SU-DHL-6 (cell line): ENCODE measurements around the gene ZKSCAN1.

ENCODE experiments used
- H2AFZ ChIP-seq: fragments of 200-600 bp; sonication (generic); 2 replicates; pipeline ENCODE4 v1.6.1; 2014; ENCODE audit warnings: low read depth, mild to moderate bottlenecking, moderate library complexity, mixed read lengths, antibody characterized with exemption, low read length; ENCODE audit not compliant: severe bottlenecking
- H3F3A ChIP-seq: fragments of 200-600 bp; shearing (Covaris generic); 2 replicates; pipeline ENCODE4 v1.6.0; 2016; ENCODE audit warnings: antibody characterized with exemption, mild to moderate bottlenecking; ENCODE audit not compliant: insufficient read depth
- H3K27ac ChIP-seq: fragments of 200-600 bp; sonication (generic); 2 replicates; pipeline ENCODE4 v1.5.1; 2016; ENCODE audit warnings: low read depth, mild to moderate bottlenecking, low read length, moderate library complexity, mixed read lengths
- H3K27me3 ChIP-seq: fragments of 200-600 bp; sonication (generic), shearing (Covaris generic); 2 replicates; pipeline ENCODE4 v1.6.0; 2014; ENCODE audit warnings: mild to moderate bottlenecking, low read length
- H3K36me3 ChIP-seq: fragments of 200-600 bp; sonication (generic); 2 replicates; pipeline ENCODE4 v1.6.1; 2014; ENCODE audit warnings: mild to moderate bottlenecking, low read length, mixed read lengths
- H3K4me2 ChIP-seq: fragments of 300-600, 200-600 bp; shearing (Covaris generic), sonication (generic); 2 replicates; pipeline ENCODE4 v1.6.0; 2014; ENCODE audit warnings: low read length, low read depth, mild to moderate bottlenecking; ENCODE audit not compliant: poor library complexity, severe bottlenecking
- H3K4me3 ChIP-seq: fragments of 200-600 bp; sonication (generic); 2 replicates; pipeline ENCODE4 v1.5.1; 2014; ENCODE audit warnings: antibody characterized with exemption, low read length, mild to moderate bottlenecking, mixed read lengths; ENCODE audit not compliant: insufficient read depth, poor library complexity, severe bottlenecking
- H3K79me2 ChIP-seq: fragments of 200-600 bp; sonication (generic); 2 replicates; pipeline ENCODE4 v1.6.1; 2014; ENCODE audit warnings: mild to moderate bottlenecking, low read length, moderate library complexity; ENCODE audit not compliant: insufficient read depth
- H3K9ac ChIP-seq: fragments of 200-600 bp; sonication (generic); 2 replicates; pipeline ENCODE4 v1.7.0; 2014; ENCODE audit warnings: mild to moderate bottlenecking, low read length
- H3K9me2 ChIP-seq: fragments of 200-600 bp; sonication (generic); replicated peaks from 2 replicates; pipeline ENCODE4 v1.6.1; 2014; ENCODE audit warnings: low read length; ENCODE audit not compliant: insufficient read depth
- H3K9me3 ChIP-seq: fragments of 200-600 bp; sonication (generic); 2 replicates; pipeline ENCODE4 v1.6.1; 2014; ENCODE audit warnings: low read length, mixed read lengths; ENCODE audit not compliant: insufficient read depth
- H4K20me1 ChIP-seq: fragments of 200-600 bp; sonication (generic); 2 replicates; pipeline ENCODE4 v1.6.1; 2014; ENCODE audit warnings: low read depth, mild to moderate bottlenecking, antibody characterized with exemption, low read length, moderate library complexity, mixed read lengths
- EZH2phosphoT487 ChIP-seq: fragments of 200-600 bp; sonication (generic), shearing (Covaris generic); conservative IDR thresholded peaks from 2 replicates; pipeline ENCODE4 v1.6.1; 2018; ENCODE audit warnings: mild to moderate bottlenecking, antibody characterized with exemption, low read length, moderate library complexity, mixed read lengths
- TF ChIP-seq, protein P1 (sequence below): fragments of 200-600 bp; sonication (generic); IDR thresholded peaks from one replicate; pipeline ENCODE4 v1.5.1; 2017; ENCODE audit warnings: antibody characterized with exemption, mild to moderate bottlenecking, low read length, moderate library complexity; ENCODE audit not compliant: insufficient read depth, poor library complexity, severe bottlenecking

ZKSCAN1 gene

DNA sequence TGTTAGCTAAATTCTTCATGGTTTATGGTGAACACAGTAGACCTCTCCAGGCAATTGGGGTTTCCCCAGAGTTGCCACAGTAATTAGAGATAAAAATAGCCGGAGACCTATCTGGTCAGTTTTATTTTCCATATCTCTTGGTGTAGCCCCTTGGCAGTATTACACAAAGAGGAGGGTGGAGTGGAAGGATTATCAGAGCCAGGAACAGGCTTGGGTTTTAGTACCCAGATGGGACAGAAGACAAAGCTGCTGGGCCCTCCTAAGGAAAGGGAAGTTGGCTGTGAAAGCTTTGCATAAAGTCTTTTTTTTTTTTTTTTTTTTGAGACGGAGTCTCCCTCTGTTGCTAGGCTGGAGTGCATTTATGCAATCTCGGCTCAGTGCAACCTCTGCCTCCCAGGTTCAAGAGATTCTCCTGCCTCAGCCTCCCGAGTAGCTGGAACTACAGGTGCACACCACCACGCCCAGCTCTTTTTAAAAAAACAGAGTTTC lies 43.9 kb downstream of the ZKSCAN1 start:
- no peak overlapping the region for H3K4me2 ChIP-seq
- no peaks in the 10 kb centered on the region for H3K79me2 ChIP-seq
- no peaks in the 10 kb centered on the region for H3K9me2 ChIP-seq
- no peak overlapping the region for H3K4me3 ChIP-seq
- no peak overlapping the region for H2AFZ ChIP-seq
- H3K27ac ChIP-seq: no peak overlapping the region
- H3F3A ChIP-seq: no peaks in the 10 kb centered on the region
- H3K9me3 ChIP-seq: no peaks in the 10 kb centered on the region
- H3K36me3 ChIP-seq: no peaks in the 10 kb centered on the region
- TF ChIP-seq EZH2phosphoT487: no peak
- TF ChIP-seq, protein P1, sequence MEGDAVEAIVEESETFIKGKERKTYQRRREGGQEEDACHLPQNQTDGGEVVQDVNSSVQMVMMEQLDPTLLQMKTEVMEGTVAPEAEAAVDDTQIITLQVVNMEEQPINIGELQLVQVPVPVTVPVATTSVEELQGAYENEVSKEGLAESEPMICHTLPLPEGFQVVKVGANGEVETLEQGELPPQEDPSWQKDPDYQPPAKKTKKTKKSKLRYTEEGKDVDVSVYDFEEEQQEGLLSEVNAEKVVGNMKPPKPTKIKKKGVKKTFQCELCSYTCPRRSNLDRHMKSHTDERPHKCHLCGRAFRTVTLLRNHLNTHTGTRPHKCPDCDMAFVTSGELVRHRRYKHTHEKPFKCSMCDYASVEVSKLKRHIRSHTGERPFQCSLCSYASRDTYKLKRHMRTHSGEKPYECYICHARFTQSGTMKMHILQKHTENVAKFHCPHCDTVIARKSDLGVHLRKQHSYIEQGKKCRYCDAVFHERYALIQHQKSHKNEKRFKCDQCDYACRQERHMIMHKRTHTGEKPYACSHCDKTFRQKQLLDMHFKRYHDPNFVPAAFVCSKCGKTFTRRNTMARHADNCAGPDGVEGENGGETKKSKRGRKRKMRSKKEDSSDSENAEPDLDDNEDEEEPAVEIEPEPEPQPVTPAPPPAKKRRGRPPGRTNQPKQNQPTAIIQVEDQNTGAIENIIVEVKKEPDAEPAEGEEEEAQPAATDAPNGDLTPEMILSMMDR: no peak
- no peak overlapping the region for H3K9ac ChIP-seq
- no peaks in the 10 kb centered on the region for H3K27me3 ChIP-seq
- no peaks in the 10 kb centered on the region for H4K20me1 ChIP-seq

DNA sequence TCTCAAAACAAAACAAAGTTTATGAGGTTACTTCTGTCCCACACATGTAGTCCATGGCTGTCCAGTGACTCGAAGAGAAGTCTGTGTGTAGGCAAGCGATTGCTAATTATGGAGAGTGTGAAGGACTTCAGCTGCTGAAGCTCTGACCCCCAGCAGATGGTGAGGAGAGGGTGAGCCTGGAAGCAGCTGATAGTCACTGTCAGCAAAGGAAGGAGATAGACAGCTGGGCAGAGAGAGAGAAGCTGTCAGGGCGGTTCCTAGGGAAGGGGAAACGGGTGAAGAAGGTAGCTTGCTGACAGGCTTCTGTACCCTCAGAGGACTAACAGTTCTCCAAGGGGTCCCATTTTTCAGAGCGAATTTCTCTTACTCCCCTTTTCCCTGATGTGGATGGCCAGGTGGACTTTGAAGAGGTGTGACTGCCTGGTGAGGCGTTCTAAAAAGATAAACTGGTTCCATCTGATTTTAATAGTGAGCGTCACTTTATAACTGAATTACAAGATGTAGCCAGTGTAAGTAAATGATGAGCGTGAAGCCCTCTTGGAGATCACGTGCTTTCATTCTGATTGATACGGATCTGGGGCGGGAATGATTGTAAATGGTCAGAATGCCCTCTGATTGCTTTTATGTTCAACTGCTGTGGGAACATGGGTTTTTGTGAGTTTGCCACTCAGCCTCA lies 46.3 kb downstream of the ZKSCAN1 start:
- Histone ChIP-seq H4K20me1 (no peaks in the 10 kb centered on the region), H3K4me3 (no peak overlapping the region), H3K9me2 (no peaks in the 10 kb centered on the region), H2AFZ (no peak overlapping the region), H3K79me2 (no peaks in the 10 kb centered on the region), H3K4me2 (no peak overlapping the region), H3F3A (no peaks in the 10 kb centered on the region), H3K27ac (no peak overlapping the region), H3K9ac (no peak overlapping the region), H3K36me3 (no peaks in the 10 kb centered on the region), H3K9me3 (no peaks in the 10 kb centered on the region), H3K27me3 (no peaks in the 10 kb centered on the region)
- TF ChIP-seq, protein P1: no peak
- no peak for TF ChIP-seq EZH2phosphoT487

DNA sequence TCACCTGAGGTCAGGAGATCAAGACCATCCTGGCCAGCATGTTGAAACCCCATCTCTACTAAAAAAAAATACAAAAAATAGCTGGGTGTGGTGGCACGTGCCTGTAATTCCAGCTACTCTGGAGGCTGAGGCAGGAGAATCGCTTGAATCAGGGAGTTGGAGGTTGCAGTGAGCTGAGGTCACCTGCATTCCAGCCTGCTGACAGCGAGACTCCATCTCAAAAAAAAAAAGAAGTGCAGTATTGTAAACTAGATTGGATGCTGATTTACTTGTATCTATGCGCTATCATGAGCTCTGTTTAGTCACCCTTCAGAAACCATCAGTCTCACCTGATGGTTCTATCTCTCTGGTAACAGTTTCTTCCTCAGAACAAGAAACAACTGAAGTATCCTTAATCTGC lies 48.0 kb downstream of the ZKSCAN1 start:
- Histone ChIP-seq H3K27ac (no peak overlapping the region), H3K9ac (no peak overlapping the region), H3K79me2 (no peaks in the 10 kb centered on the region), H3K4me3 (no peak overlapping the region), H4K20me1 (no peaks in the 10 kb centered on the region), H3K27me3 (no peaks in the 10 kb centered on the region), H3K9me2 (no peaks in the 10 kb centered on the region), H2AFZ (no peak overlapping the region), H3K4me2 (no peak overlapping the region), H3K9me3 (no peaks in the 10 kb centered on the region), H3K36me3 (no peaks in the 10 kb centered on the region), H3F3A (no peaks in the 10 kb centered on the region)
- TF ChIP-seq EZH2phosphoT487: no peak
- TF ChIP-seq, protein P1: no peak
